ENCODE measurements around the gene KLRF1. TPM values are rescaled to one million over a fixed set of nuclear protein-coding genes. Genes with fewer than 3 reads are reported as not detected.

The KLRF1 gene
- total RNA-seq, 1 experiment from 2014 or later, result not detected

- DNase-seq (ENCODE audit: low spot score), result no peak
Observed at GRCh38 chr12:9809338-9809737, 17.9 kb upstream of the KLRF1 start.

- no peak for DNase-seq (ENCODE audit: low spot score)
Observed at GRCh38 chr12:9809866-9810265, 17.4 kb upstream of the KLRF1 start.

GRCh38 chr12:9810671-9811070 lies 16.6 kb upstream of the KLRF1 start:
- DNase-seq (ENCODE audit: low spot score), result no peak

- no peak for DNase-seq (ENCODE audit: low spot score)
Observed at GRCh38 chr12:9811621-9812020, 15.7 kb upstream of the KLRF1 start.

GRCh38 chr12:9813821-9814798 lies 13.2 kb upstream of the KLRF1 start:
- DNase-seq (ENCODE audit: low spot score), result peak; percentile 68

- no peak for DNase-seq (ENCODE audit: low spot score)
Observed at GRCh38 chr12:9820281-9820930, 6.9 kb upstream of the KLRF1 start.

- DNase-seq (ENCODE audit: low spot score), result no peak
Observed at GRCh38 chr12:9829483-9829882, 2.2 kb downstream of the KLRF1 start.

GRCh38 chr12:9829982-9830381 lies 2.7 kb downstream of the KLRF1 start:
- DNase-seq (ENCODE audit: low spot score), result no peak

- DNase-seq (ENCODE audit: low spot score), result no peak
Observed at GRCh38 chr12:9831720-9832119, 4.4 kb downstream of the KLRF1 start.

- DNase-seq (ENCODE audit: low spot score), result no peak
Observed at GRCh38 chr12:9843407-9843806, 16.1 kb downstream of the KLRF1 start.

GRCh38 chr12:9848899-9849298 lies 21.6 kb downstream of the KLRF1 start:
- no peak for DNase-seq (ENCODE audit: low spot score)

- DNase-seq (ENCODE audit: low spot score), result no peak
Observed at GRCh38 chr12:9851050-9851449, 23.8 kb downstream of the KLRF1 start.

- DNase-seq (ENCODE audit: low spot score), result no peak
Observed at GRCh38 chr12:9851927-9852326, 24.6 kb downstream of the KLRF1 start.

- no peak for DNase-seq (ENCODE audit: low spot score)
Observed at GRCh38 chr12:9856151-9856550, 28.9 kb downstream of the KLRF1 start.

GRCh38 chr12:9856894-9857293 lies 29.6 kb downstream of the KLRF1 start:
- DNase-seq (ENCODE audit: low spot score), result no peak

GRCh38 chr12:9858135-9858534 lies 30.9 kb downstream of the KLRF1 start:
- DNase-seq (ENCODE audit: low spot score), result no peak

GRCh38 chr12:9864913-9865675 lies 37.8 kb downstream of the KLRF1 start:
- DNase-seq (ENCODE audit: low spot score), result no peak

GRCh38 chr12:9866860-9867269 lies 39.6 kb downstream of the KLRF1 start:
- no peak for DNase-seq (ENCODE audit: low spot score)

GRCh38 chr12:9867531-9867930 lies 40.2 kb downstream of the KLRF1 start:
- no peak for DNase-seq (ENCODE audit: low spot score)

- DNase-seq (ENCODE audit: low spot score), result no peak
Observed at GRCh38 chr12:9868311-9868801, 41.1 kb downstream of the KLRF1 start.

GRCh38 chr12:9868951-9869306 lies 41.6 kb downstream of the KLRF1 start:
- no peak for DNase-seq (ENCODE audit: low spot score)

All from HT-29 (cell line).